Chondrocyte (in vitro differentiated cells): ENCODE measurements around the gene SPRN. TPM values are rescaled to one million over a fixed set of nuclear protein-coding genes. Genes with fewer than 3 reads are reported as not detected.

Experiments used
- DNase-seq: peaks from one replicate; pipeline ENCODE4 v3.0.0; 2021; ENCODE audit warnings: mixed read lengths, low spot score
- H3K27ac Mint-ChIP-seq: one replicate; pipeline ENCODE4 v1.8.0; 2021; ENCODE audit warnings: mild to moderate bottlenecking, moderate library complexity, mixed read lengths; ENCODE audit not compliant: unreplicated experiment
- H3K27me3 Mint-ChIP-seq: 2 replicates; pipeline ENCODE4 v1.8.0; 2021; ENCODE audit warnings: low read depth, mixed read lengths
- H3K36me3 Mint-ChIP-seq: 2 replicates; pipeline ENCODE4 v1.8.0; 2021; ENCODE audit warnings: low read depth, mixed read lengths
- H3K4me1 Mint-ChIP-seq: 2 replicates; pipeline ENCODE4 v1.8.0; 2021; ENCODE audit warnings: low read depth, mild to moderate bottlenecking, mixed read lengths
- H3K4me3 Mint-ChIP-seq: one replicate; pipeline ENCODE4 v1.8.0; 2021; ENCODE audit warnings: mild to moderate bottlenecking, moderate library complexity, mixed read lengths; ENCODE audit not compliant: unreplicated experiment
- H3K9me3 Mint-ChIP-seq: 2 replicates; pipeline ENCODE4 v1.8.0; 2021; ENCODE audit warnings: low read depth, mixed read lengths
- total RNA-seq: library from RNA; stranded (reverse); gene quantifications from 3 replicates; pipeline ENCODE4 v1.2.1, GENCODE V29; 2021
- TF ChIP-seq, protein P1 (sequence below): fragments of 200-600 bp; sonication (generic); IDR thresholded peaks from 2 replicates; pipeline ENCODE4 v1.5.0; 2021; ENCODE audit warnings: antibody characterized with exemption, mild to moderate bottlenecking, moderate library complexity

The SPRN gene
- total RNA-seq, 1 donor from 2014 or later: 6.5 TPM

GRCh38 chr10:133458021-133458709 lies 33.7 kb upstream of the SPRN start:
- Mint-ChIP-seq H3K9me3 (no peaks in the 10 kb centered on the region), H3K27ac (no peak overlapping the region), H3K36me3 (peaks cover 4% of the 10 kb centered on the region), H3K4me3 (no peak overlapping the region), H3K4me1 (no peaks in the 10 kb centered on the region), H3K27me3 (no peaks in the 10 kb centered on the region)
- no peak for DNase-seq
- TF ChIP-seq, protein P1, sequence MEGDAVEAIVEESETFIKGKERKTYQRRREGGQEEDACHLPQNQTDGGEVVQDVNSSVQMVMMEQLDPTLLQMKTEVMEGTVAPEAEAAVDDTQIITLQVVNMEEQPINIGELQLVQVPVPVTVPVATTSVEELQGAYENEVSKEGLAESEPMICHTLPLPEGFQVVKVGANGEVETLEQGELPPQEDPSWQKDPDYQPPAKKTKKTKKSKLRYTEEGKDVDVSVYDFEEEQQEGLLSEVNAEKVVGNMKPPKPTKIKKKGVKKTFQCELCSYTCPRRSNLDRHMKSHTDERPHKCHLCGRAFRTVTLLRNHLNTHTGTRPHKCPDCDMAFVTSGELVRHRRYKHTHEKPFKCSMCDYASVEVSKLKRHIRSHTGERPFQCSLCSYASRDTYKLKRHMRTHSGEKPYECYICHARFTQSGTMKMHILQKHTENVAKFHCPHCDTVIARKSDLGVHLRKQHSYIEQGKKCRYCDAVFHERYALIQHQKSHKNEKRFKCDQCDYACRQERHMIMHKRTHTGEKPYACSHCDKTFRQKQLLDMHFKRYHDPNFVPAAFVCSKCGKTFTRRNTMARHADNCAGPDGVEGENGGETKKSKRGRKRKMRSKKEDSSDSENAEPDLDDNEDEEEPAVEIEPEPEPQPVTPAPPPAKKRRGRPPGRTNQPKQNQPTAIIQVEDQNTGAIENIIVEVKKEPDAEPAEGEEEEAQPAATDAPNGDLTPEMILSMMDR: no peak

DNA sequence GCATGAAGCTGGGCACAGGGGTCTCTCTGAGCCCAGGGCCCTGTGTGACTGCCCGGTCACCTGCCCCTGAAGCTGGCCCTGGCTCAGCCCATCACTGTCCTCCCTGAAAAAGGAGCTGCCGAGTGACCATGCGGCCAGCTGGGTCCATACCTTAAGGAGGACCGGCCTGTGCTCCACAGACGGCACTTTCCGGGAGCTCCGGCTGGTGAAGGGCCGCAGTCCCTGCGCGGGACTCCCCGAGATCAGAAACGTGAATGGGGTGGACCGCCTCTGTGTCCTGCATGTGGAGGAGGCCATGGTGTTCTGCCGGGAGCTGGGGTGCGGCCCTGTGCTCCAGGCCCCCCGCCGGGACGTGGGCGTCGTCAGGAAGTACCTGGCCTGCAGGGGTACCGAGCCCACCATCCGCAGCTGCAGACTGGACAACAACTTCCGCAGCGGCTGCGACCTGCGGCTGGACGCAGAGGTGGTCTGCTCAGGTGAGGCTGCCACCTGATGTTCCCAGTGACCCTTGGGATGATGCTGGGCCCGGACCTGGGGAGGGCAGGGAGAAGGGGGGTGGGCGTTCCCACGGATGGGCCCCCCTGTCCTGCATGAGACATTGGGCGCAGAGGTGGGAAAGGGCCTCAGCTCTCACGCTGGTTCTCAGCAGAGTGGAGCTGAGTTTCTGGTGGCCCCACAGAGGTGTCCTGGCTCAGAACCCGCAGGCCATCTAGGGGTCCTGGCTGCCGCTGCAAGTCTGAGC lies 32.8 kb upstream of the SPRN start:
- Mint-ChIP-seq H3K27me3 (no peaks in the 10 kb centered on the region), H3K9me3 (no peaks in the 10 kb centered on the region), H3K27ac (no peak overlapping the region), H3K4me3 (no peak overlapping the region), H3K4me1 (no peaks in the 10 kb centered on the region), H3K36me3 (peaks cover 4% of the 10 kb centered on the region)
- TF ChIP-seq, protein P1: no peak
- DNase-seq: no peak

- no peaks in the 10 kb centered on the region for H3K4me1 Mint-ChIP-seq
- H3K9me3 Mint-ChIP-seq: peaks cover 3% of the 10 kb centered on the region
- H3K4me3 Mint-ChIP-seq: no peak overlapping the region
- no peak overlapping the region for H3K27ac Mint-ChIP-seq
- no peaks in the 10 kb centered on the region for H3K27me3 Mint-ChIP-seq
- DNase-seq: no peak
- TF ChIP-seq, protein P1: no peak
- H3K36me3 Mint-ChIP-seq: peaks cover under 1% of the 10 kb centered on the region
Observed at GRCh38 chr10:133456041-133456951, 31.9 kb upstream of the SPRN start.

GRCh38 chr10:133455611-133456031 lies 31.2 kb upstream of the SPRN start:
- TF ChIP-seq, protein P1: no peak
- Mint-ChIP-seq H3K27ac (no peak overlapping the region), H3K27me3 (no peaks in the 10 kb centered on the region), H3K36me3 (no peaks in the 10 kb centered on the region), H3K4me3 (no peak overlapping the region), H3K4me1 (no peaks in the 10 kb centered on the region), H3K9me3 (peaks cover 5% of the 10 kb centered on the region)
- no peak for DNase-seq

DNA sequence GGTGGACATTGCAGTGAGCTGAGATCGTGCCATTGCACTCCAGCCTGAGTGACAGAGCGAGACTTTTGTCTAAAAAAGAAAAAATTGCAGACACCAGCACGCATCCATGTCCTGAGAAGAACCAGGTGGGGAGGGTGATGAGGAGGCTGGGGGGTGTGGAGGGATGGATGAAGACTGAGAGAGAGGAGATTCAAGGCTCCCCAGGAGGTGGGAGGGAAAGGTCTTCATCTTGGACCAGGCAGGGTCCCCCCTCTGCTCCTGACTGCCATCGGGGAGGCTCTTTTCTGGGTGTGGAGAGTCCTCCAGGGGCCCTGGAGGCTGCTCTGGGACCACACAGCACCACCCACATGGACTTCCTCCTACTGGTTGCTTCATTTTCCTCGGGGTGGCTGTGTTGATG lies 30.8 kb upstream of the SPRN start:
- TF ChIP-seq, protein P1: no peak
- no peak overlapping the region for H3K4me3 Mint-ChIP-seq
- no peak for DNase-seq
- peaks cover 5% of the 10 kb centered on the region for H3K9me3 Mint-ChIP-seq
- H3K27ac Mint-ChIP-seq: no peak overlapping the region
- no peaks in the 10 kb centered on the region for H3K4me1 Mint-ChIP-seq
- H3K27me3 Mint-ChIP-seq: no peaks in the 10 kb centered on the region
- no peaks in the 10 kb centered on the region for H3K36me3 Mint-ChIP-seq
